Measurements from ENCODE around the gene SP110. TPM values are rescaled to one million over a fixed set of nuclear protein-coding genes. Genes with fewer than 3 reads are reported as not detected.

Gene SP110
- total RNA-seq, 5 donors from 2014 or later (not counting 1 experiment from before 2014, with no cell fraction given) = 95.4 to 136 (median 111) TPM

DNA sequence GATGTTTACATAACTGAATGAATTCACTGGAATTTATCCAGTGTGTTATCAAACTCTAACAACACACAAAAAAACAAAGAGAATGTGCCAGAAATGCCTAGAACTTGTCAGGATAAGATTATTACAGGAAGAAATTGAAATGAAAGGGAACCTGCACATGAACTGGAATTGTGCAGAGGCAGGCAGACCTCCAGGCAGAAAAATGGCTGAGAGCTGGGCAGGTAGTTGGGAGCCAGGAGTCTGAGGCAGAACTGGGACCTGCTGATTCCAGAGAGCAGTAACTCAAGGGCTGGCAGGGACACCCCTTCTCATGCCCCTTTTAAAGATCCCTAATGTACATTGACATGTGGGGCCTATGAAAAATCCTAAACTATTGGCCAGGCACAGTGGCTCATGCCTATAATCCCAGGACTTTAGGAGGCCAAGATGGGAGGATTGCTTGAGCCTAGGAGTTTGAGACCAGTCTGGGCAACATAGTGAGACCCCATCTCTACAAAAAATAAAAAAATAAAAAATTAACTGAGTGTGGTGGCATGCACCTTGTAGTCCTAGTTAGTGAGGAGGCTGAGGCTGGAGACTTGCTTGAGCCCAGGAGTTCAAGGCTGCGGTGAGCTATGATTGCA, 674 bp upstream of the SP110 start:
- H3K4me1 Mint-ChIP-seq = peaks cover 56 to 78% (median 76%) of the 10 kb centered on the region in 3 donors
- 100% methylated on average over 1 of the region's 1 CpG for WGBS (ENCODE audit: insufficient coverage)
- POLR2A ChIA-PET = interaction anchor here in 1 of 2 donors (0.6 kb wide), 1 partner anchor 221 kb away, joined by 3 read pairs; no protein-coding TSS in a partner anchor
- DNase-seq (no peak), ATAC-seq (replicated peaks in 1 of 4) (no peak)
- H3K4me3 Mint-ChIP-seq = peak overlapping the region; percentile 94 to 99 (median 98)
- peak overlapping the region; percentile 91 for H3K27ac ChIP-seq (ENCODE audit: low read length)
- no peaks in the 10 kb centered on the region for H3K9me3 ChIP-seq
- peak overlapping the region; percentile 93 to 98 for H3K4me3 ChIP-seq (ENCODE audit: control insufficient read depth in 1 of 2, extremely low read depth in 1 of 2, low read length in 1 of 2)
- H3K27ac Mint-ChIP-seq = peak overlapping the region; percentile 97 to 99
- CTCF ChIA-PET = interaction anchor here in 1 of 2 donors (1.7 kb wide), 1 partner anchor 17 kb away, joined by 6 read pairs; no protein-coding TSS in a partner anchor
- peaks cover 17 to 42% of the 10 kb centered on the region in 2 experiments for H3K4me1 ChIP-seq (ENCODE audit: control insufficient read depth in 1 of 2, extremely low read depth in 1 of 2, insufficient read depth in 2 of 2, low read length in 2 of 2)
- H3K27me3 ChIP-seq (replicated peaks in 1 of 2; ENCODE audit: control insufficient read depth in 2 of 2, extremely low read depth in 1 of 2, insufficient read depth in 2 of 2, low read length in 1 of 2) = no peaks in the 10 kb centered on the region
- H3K27me3 Mint-ChIP-seq = no peaks in the 10 kb centered on the region
- H3K36me3 ChIP-seq (ENCODE audit: control insufficient read depth in 2 of 2, extremely low read depth in 1 of 2, insufficient read depth in 1 of 2, low read length in 1 of 2) = peaks cover 6 to 17% of the 10 kb centered on the region in 2 donors
- peaks cover 21% of the 10 kb centered on the region for H3K36me3 Mint-ChIP-seq
- H3K9me3 Mint-ChIP-seq = no peaks in the 10 kb centered on the region

DNA sequence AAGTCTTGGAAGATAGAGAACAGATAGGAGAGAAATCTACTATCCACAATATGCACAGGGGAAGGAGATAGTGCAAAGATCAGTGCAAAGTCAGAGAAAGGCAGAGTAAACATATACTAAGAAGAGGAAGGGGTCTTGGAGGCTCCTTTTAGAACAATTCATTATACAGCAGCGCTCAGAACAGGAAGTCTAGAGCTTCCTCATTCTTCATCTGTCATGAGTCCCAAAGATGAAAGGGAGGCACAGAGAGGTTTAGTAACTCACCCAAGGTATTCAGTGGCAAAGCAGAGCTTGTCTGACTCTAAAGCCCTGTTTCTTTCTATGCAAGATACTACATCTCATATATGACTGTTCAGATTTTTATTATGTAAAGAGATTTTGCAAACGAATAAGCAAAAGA, 1.4 kb downstream of the SP110 start:
- DNase-seq (peak in 1 of 35 experiments; percentile 46), ATAC-seq (replicated peaks in 1 of 4) (peak; percentile 25 to 57 (median 46))
- POLR2A ChIA-PET = interaction anchor here (0.6 kb wide), 2 partner anchors 35 to 99 kb away, joined by 3 read pairs; no protein-coding TSS in a partner anchor
- peaks cover 12 to 30% of the 10 kb centered on the region in 2 experiments for H3K4me1 ChIP-seq (ENCODE audit: control insufficient read depth in 1 of 2, extremely low read depth in 1 of 2, insufficient read depth in 2 of 2, low read length in 2 of 2)
- Mint-ChIP-seq H3K4me1 (peaks cover 64 to 80% (median 76%) of the 10 kb centered on the region in 3 donors), H3K4me3 (peak overlapping the region; percentile 94 to 99 (median 98)), H3K27me3 (no peaks in the 10 kb centered on the region), H3K9me3 (no peaks in the 10 kb centered on the region), H3K36me3 (peaks cover 37% of the 10 kb centered on the region), H3K27ac (peak overlapping the region; percentile 50 to 84)
- H3K27ac ChIP-seq (ENCODE audit: low read length) = no peak overlapping the region
- no peaks in the 10 kb centered on the region for H3K9me3 ChIP-seq
- peaks cover 8 to 37% of the 10 kb centered on the region in 2 donors for H3K36me3 ChIP-seq (ENCODE audit: control insufficient read depth in 2 of 2, extremely low read depth in 1 of 2, insufficient read depth in 1 of 2, low read length in 1 of 2)
- CTCF ChIA-PET = interaction anchor here in 1 of 2 donors (0.7 to 1.3 kb wide), 3 partner anchors 15 to 580 kb away, joined by 3 to 4 read pairs (median 4); no protein-coding TSS in a partner anchor
- no peaks in the 10 kb centered on the region for H3K27me3 ChIP-seq (replicated peaks in 1 of 2; ENCODE audit: control insufficient read depth in 2 of 2, extremely low read depth in 1 of 2, insufficient read depth in 2 of 2, low read length in 1 of 2)
- H3K4me3 ChIP-seq (ENCODE audit: control insufficient read depth in 1 of 2, extremely low read depth in 1 of 2, low read length in 1 of 2) = peak overlapping the region; percentile 93 to 98
- no CpG with 5 or more reads among the region's 2 CpGs for WGBS (ENCODE audit: insufficient coverage)

DNA sequence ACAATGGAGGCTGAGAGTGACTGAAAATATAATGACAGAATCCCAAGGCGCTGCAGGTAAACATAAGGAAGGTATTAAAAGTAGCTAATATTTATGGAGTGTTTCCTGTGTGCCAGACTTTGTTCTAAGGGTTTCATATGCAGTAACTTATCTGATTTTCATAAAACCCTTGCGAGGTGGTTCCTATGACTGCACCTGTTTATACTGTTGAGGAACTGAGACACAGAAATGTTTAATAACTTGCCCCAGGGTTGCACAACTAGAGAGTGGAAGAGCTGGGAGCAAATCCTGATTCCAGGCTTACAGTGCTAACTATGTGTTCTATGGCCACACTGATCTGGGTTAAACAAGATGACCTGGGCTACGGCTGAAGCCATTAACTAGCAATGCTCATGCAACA, 2.4 kb downstream of the SP110 start:
- Mint-ChIP-seq H3K27ac (peak overlapping the region; percentile 60 to 62), H3K27me3 (no peaks in the 10 kb centered on the region), H3K4me3 (peak overlapping the region; percentile 94 to 99 (median 98)), H3K36me3 (peaks cover 47% of the 10 kb centered on the region), H3K9me3 (no peaks in the 10 kb centered on the region), H3K4me1 (peaks cover 66 to 82% (median 72%) of the 10 kb centered on the region in 3 donors)
- peaks cover 12 to 30% of the 10 kb centered on the region in 2 experiments for H3K4me1 ChIP-seq (ENCODE audit: control insufficient read depth in 1 of 2, extremely low read depth in 1 of 2, insufficient read depth in 2 of 2, low read length in 2 of 2)
- H3K9me3 ChIP-seq = no peaks in the 10 kb centered on the region
- CTCF ChIA-PET = no interaction called here
- H3K27ac ChIP-seq (ENCODE audit: low read length) = no peak overlapping the region
- ATAC-seq (replicated peaks in 1 of 4) = no peak
- H3K36me3 ChIP-seq (ENCODE audit: control insufficient read depth in 2 of 2, extremely low read depth in 1 of 2, insufficient read depth in 1 of 2, low read length in 1 of 2) = peaks cover 8 to 47% of the 10 kb centered on the region in 2 donors
- H3K27me3 ChIP-seq (replicated peaks in 1 of 2; ENCODE audit: control insufficient read depth in 2 of 2, extremely low read depth in 1 of 2, insufficient read depth in 2 of 2, low read length in 1 of 2) = no peaks in the 10 kb centered on the region
- POLR2A ChIA-PET = interaction anchor here in 1 of 2 donors (0.6 kb wide), 1 partner anchor 212 kb away, joined by 3 read pairs; no protein-coding TSS in a partner anchor
- DNase-seq = no peak
- no peak overlapping the region for H3K4me3 ChIP-seq (ENCODE audit: control insufficient read depth in 1 of 2, extremely low read depth in 1 of 2, low read length in 1 of 2)
- WGBS (ENCODE audit: insufficient coverage) = 85% methylated on average over 3 of the region's 3 CpGs

DNA sequence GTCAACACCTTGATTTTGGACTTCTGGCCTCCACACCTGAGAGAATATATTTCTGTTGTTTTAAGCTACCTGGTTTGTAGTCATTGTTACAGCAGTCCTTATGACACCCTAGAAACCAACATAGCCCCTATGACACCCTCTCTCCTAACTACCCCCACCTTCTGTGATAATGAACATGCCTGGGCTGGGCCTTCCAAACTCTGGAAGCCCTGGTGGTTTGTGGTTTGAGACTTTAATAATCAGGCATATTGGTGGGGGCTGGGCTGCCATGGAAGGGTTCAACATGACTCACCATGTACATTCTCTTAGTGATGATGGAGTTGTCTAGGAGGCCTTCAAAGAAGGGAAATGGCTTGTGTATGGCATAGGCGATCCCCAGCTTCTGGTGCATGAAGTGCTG, 3.3 kb downstream of the SP110 start:
- DNase-seq (peak in 2 of 35 experiments; percentile 16 to 20), ATAC-seq (replicated peaks in 1 of 4) (no peak)
- Mint-ChIP-seq H3K27ac (peak overlapping the region; percentile 10 to 25), H3K27me3 (no peaks in the 10 kb centered on the region), H3K9me3 (no peaks in the 10 kb centered on the region), H3K36me3 (peaks cover 52% of the 10 kb centered on the region), H3K4me3 (peak overlapping the region in 1 of 3 donors; percentile 99), H3K4me1 (peaks cover 67 to 84% (median 73%) of the 10 kb centered on the region in 3 donors)
- Histone ChIP-seq H3K27me3 (replicated peaks in 1 of 2; ENCODE audit: control insufficient read depth in 2 of 2, extremely low read depth in 1 of 2, insufficient read depth in 2 of 2, low read length in 1 of 2) (no peaks in the 10 kb centered on the region), H3K27ac (ENCODE audit: low read length) (no peak overlapping the region), H3K4me3 (ENCODE audit: control insufficient read depth in 1 of 2, extremely low read depth in 1 of 2, low read length in 1 of 2) (no peak overlapping the region), H3K9me3 (no peaks in the 10 kb centered on the region), H3K36me3 (ENCODE audit: control insufficient read depth in 2 of 2, extremely low read depth in 1 of 2, insufficient read depth in 1 of 2, low read length in 1 of 2) (peaks cover 8 to 57% of the 10 kb centered on the region in 2 donors), H3K4me1 (ENCODE audit: control insufficient read depth in 1 of 2, extremely low read depth in 1 of 2, insufficient read depth in 2 of 2, low read length in 2 of 2) (peaks cover 12 to 30% of the 10 kb centered on the region in 2 experiments)
- WGBS (ENCODE audit: insufficient coverage) = 67% methylated on average over 1 of the region's 1 CpG
- ChIA-PET POLR2A (no interaction called here), CTCF (interaction anchor here in 1 of 2 donors (0.7 kb wide), 1 partner anchor 11 kb away, joined by 5 read pairs; no protein-coding TSS in a partner anchor)

DNA sequence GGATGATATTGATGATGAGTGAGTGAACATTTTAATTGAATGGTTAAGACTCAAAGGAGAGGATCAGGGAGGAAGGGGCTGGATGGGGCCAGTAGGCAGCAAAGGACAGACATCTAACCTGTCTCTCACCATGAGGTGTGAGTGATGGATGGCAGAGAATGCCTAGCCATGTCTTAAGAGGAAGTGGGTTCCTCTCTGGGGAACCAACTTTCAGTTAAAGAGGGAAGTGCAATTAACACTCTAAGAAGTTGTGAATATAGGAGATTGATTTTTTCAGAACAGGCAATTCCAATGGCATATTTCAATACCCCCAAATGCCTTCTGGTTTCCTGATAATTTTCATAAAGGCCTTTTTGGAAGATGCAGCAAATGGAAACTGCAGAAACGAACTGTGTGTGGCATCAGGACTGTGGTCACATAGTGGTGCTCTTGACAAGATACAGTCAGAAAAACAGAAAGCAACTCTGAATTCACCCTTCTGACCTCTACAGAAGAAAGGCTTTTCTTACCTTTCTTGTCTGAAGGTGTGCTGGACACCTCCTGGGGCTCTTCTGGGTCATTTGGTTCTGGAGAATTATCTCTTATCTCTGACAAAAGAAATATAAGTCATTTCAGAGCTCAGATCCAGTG, 10.2 kb downstream of the SP110 start:
- H3K9me3 Mint-ChIP-seq = no peaks in the 10 kb centered on the region
- H3K4me3 Mint-ChIP-seq = no peak overlapping the region
- peaks cover 0 to 99% of the 10 kb centered on the region in 2 donors for H3K36me3 ChIP-seq (ENCODE audit: control insufficient read depth in 2 of 2, extremely low read depth in 1 of 2, insufficient read depth in 1 of 2, low read length in 1 of 2)
- ATAC-seq (replicated peaks in 1 of 4) = no peak
- ChIA-PET CTCF (no interaction called here), POLR2A (no interaction called here)
- peaks cover 0 to 7% of the 10 kb centered on the region in 2 experiments for H3K4me1 ChIP-seq (ENCODE audit: control insufficient read depth in 1 of 2, extremely low read depth in 1 of 2, insufficient read depth in 2 of 2, low read length in 2 of 2)
- WGBS (ENCODE audit: insufficient coverage) = 50% methylated on average over 1 of the region's 1 CpG
- H3K27ac Mint-ChIP-seq = no peak overlapping the region
- no peak overlapping the region for H3K4me3 ChIP-seq (ENCODE audit: control insufficient read depth in 1 of 2, extremely low read depth in 1 of 2, low read length in 1 of 2)
- no peak for DNase-seq
- no peaks in the 10 kb centered on the region for H3K9me3 ChIP-seq
- H3K4me1 Mint-ChIP-seq = peaks cover 24 to 45% (median 38%) of the 10 kb centered on the region in 3 donors
- peaks cover 44% of the 10 kb centered on the region for H3K36me3 Mint-ChIP-seq
- H3K27ac ChIP-seq (ENCODE audit: low read length) = no peak overlapping the region
- no peaks in the 10 kb centered on the region for H3K27me3 Mint-ChIP-seq
- H3K27me3 ChIP-seq (replicated peaks in 1 of 2; ENCODE audit: control insufficient read depth in 2 of 2, extremely low read depth in 1 of 2, insufficient read depth in 2 of 2, low read length in 1 of 2) = no peaks in the 10 kb centered on the region

DNA sequence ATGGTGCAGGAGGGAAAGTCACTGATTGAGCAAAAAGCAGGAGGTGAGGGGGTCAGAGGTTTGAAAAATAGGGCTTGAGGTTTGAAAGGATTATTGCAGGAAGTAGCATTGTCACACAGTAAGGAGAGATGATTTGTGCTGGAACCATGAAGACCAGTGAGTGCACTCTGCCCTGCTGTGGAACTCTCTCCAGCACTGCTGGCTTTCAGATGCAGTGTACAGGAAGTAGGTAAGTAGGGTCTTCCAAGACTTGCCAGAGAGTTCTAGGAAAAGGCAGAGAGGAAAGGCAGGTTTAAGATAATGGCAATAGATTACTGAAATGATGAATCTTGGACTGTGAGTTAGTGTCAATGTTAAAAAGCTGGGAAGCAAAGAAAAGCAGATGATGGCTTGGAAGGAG, 11.2 kb downstream of the SP110 start:
- Histone ChIP-seq H3K27me3 (replicated peaks in 1 of 2; ENCODE audit: control insufficient read depth in 2 of 2, extremely low read depth in 1 of 2, insufficient read depth in 2 of 2, low read length in 1 of 2) (no peaks in the 10 kb centered on the region), H3K36me3 (ENCODE audit: control insufficient read depth in 2 of 2, extremely low read depth in 1 of 2, insufficient read depth in 1 of 2, low read length in 1 of 2) (peaks cover 0 to 99% of the 10 kb centered on the region in 2 donors), H3K4me3 (ENCODE audit: control insufficient read depth in 1 of 2, extremely low read depth in 1 of 2, low read length in 1 of 2) (no peak overlapping the region), H3K4me1 (ENCODE audit: control insufficient read depth in 1 of 2, extremely low read depth in 1 of 2, insufficient read depth in 2 of 2, low read length in 2 of 2) (peaks cover 0 to 7% of the 10 kb centered on the region in 2 experiments), H3K9me3 (no peaks in the 10 kb centered on the region), H3K27ac (ENCODE audit: low read length) (no peak overlapping the region)
- H3K4me1 Mint-ChIP-seq = peaks cover 15 to 37% (median 32%) of the 10 kb centered on the region in 3 donors
- no peak overlapping the region for H3K27ac Mint-ChIP-seq
- H3K27me3 Mint-ChIP-seq = no peaks in the 10 kb centered on the region
- no peak for DNase-seq
- no peak for ATAC-seq (replicated peaks in 1 of 4)
- CTCF ChIA-PET = no interaction called here
- peaks cover 39% of the 10 kb centered on the region for H3K36me3 Mint-ChIP-seq
- H3K4me3 Mint-ChIP-seq = no peak overlapping the region
- H3K9me3 Mint-ChIP-seq = no peaks in the 10 kb centered on the region
- POLR2A ChIA-PET = no interaction called here
